Endothelial cell of umbilical vein (primary cell): Measurements from ENCODE around the gene SLC35G1.

Source experiments
- JUN ChIP-seq: IDR thresholded peaks from 2 replicates; pipeline ENCODE4 v1.6.1; 2011; ENCODE audit warnings: borderline replicate concordance, low read depth; ENCODE audit not compliant: insufficient read length, insufficient read depth
- MYC ChIP-seq: IDR thresholded peaks from one replicate; pipeline ENCODE4 v1.6.1; 2011; ENCODE audit warnings: mild to moderate bottlenecking, low read depth, low read length
- POLR2A ChIP-seq: IDR thresholded peaks from 2 replicates; pipeline ENCODE4 v1.6.1; 2012; ENCODE audit warnings: low read depth, mild to moderate bottlenecking, control low read depth, low read length
- POLR2AphosphoS5 ChIP-seq: IDR thresholded peaks from 2 replicates; pipeline ENCODE4 v1.6.1; 2012; ENCODE audit warnings: low read depth, mild to moderate bottlenecking, control low read depth, low read length, moderate library complexity; ENCODE audit not compliant: insufficient read depth
- TF ChIP-seq, protein P1 (sequence below), 2 donors: IDR thresholded peaks; 1 replicate in 1 of 2; 2 replicates in 1 of 2; pipeline ENCODE4 v1.5.1; 2011; ENCODE audit warnings: low read length in 2 of 2, mild to moderate bottlenecking in 2 of 2, moderate library complexity in 2 of 2, control low read depth in 1 of 2, inconsistent platforms in 1 of 2, low read depth in 1 of 2; ENCODE audit not compliant: insufficient read depth in 1 of 2; ENCODE audit errors: extremely low read depth in 1 of 2

DNA sequence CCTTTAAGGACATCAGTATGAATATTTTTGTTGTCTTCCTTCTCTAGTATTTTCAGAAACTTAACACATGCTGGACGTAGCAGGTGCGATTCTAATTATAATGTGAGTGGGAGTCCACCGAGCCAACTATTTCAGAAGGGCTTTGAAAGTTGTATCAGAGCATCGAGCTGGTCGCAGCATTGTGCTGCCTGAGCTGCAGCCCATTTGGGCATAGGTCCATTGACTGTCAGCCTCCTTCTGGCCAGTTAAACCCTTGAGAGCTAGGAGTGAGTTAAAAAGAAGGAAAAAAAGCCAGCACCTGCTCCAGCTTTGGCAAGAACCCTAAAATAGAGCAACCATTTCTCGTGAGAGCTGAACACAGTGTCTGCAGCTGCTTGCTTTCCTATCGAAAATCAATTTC, 47.8 kb downstream of the SLC35G1 start:
- TF ChIP-seq, protein P1, sequence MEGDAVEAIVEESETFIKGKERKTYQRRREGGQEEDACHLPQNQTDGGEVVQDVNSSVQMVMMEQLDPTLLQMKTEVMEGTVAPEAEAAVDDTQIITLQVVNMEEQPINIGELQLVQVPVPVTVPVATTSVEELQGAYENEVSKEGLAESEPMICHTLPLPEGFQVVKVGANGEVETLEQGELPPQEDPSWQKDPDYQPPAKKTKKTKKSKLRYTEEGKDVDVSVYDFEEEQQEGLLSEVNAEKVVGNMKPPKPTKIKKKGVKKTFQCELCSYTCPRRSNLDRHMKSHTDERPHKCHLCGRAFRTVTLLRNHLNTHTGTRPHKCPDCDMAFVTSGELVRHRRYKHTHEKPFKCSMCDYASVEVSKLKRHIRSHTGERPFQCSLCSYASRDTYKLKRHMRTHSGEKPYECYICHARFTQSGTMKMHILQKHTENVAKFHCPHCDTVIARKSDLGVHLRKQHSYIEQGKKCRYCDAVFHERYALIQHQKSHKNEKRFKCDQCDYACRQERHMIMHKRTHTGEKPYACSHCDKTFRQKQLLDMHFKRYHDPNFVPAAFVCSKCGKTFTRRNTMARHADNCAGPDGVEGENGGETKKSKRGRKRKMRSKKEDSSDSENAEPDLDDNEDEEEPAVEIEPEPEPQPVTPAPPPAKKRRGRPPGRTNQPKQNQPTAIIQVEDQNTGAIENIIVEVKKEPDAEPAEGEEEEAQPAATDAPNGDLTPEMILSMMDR (IDR thresholded peaks at IDR 0.05; ENCODE audit: extremely low read depth in 1 of 2, insufficient read depth in 1 of 2, low read depth in 1 of 2, low read length in 2 of 2): no peak
- TF ChIP-seq JUN: no peak
- TF ChIP-seq POLR2A: no peak
- TF ChIP-seq MYC: no peak
- no peak for TF ChIP-seq POLR2AphosphoS5
